HG03066 (cell line): ENCODE data around the gene LIMS2.

Experiments
- ATAC-seq: cut with Tn5 transposase; IDR thresholded peaks from one replicate; pipeline ENCODE4 v1.9.1; 2021; ENCODE audit warnings: low read depth; ENCODE audit not compliant: unreplicated experiment

Gene LIMS2

GRCh38 chr2:127609031-127609751, 66.1 kb downstream of the LIMS2 start:
- ATAC-seq: no peak

GRCh38 chr2:127608061-127609030, 67.0 kb downstream of the LIMS2 start:
- no peak for ATAC-seq

- no peak for ATAC-seq
Measured at GRCh38 chr2:127607399-127607908, 67.9 kb downstream of the LIMS2 start.

- no peak for ATAC-seq
Measured at GRCh38 chr2:127606625-127607398, 68.5 kb downstream of the LIMS2 start.

GRCh38 chr2:127605691-127606263, 69.6 kb downstream of the LIMS2 start:
- ATAC-seq: no peak

GRCh38 chr2:127604986-127605385, 70.3 kb downstream of the LIMS2 start:
- ATAC-seq: no peak

- ATAC-seq: no peak
Measured at GRCh38 chr2:127599211-127599610, 76.1 kb downstream of the LIMS2 start.

GRCh38 chr2:127598711-127599110, 76.6 kb downstream of the LIMS2 start:
- ATAC-seq: no peak

GRCh38 chr2:127597984-127598380, 77.3 kb downstream of the LIMS2 start:
- no peak for ATAC-seq

- ATAC-seq: no peak
Measured at GRCh38 chr2:127597046-127597983, 78.0 kb downstream of the LIMS2 start.

GRCh38 chr2:127596311-127597045, 78.9 kb downstream of the LIMS2 start:
- ATAC-seq: no peak

- no peak for ATAC-seq
Measured at GRCh38 chr2:127594116-127594591, 81.2 kb downstream of the LIMS2 start.

- ATAC-seq: no peak
Measured at GRCh38 chr2:127593228-127594115, 81.9 kb downstream of the LIMS2 start.

- no peak for ATAC-seq
Measured at GRCh38 chr2:127592761-127593227, 82.5 kb downstream of the LIMS2 start.

- ATAC-seq: no peak
Measured at GRCh38 chr2:127591221-127591923, 84.0 kb downstream of the LIMS2 start.

- ATAC-seq: no peak
Measured at GRCh38 chr2:127590386-127591190, 84.7 kb downstream of the LIMS2 start.
